ENCODE results near the gene PTPN23.

PTPN23 gene

GRCh38 chr3:47412842-47413520 lies 32.2 kb downstream of the PTPN23 start:
- ATAC-seq: no peak
- TF ChIP-seq CSRNP3 (CRISPR knock-in tag; IDR thresholded peaks at IDR 0.05): no peak
- TF ChIP-seq GLIS3 (CRISPR knock-in tag; IDR thresholded peaks at IDR 0.05): no peak
- no peak for TF ChIP-seq ZFP30 (CRISPR knock-in tag; IDR thresholded peaks at IDR 0.05)
- no peak for TF ChIP-seq CSDC2 (CRISPR knock-in tag; IDR thresholded peaks at IDR 0.05)

GRCh38 chr3:47413751-47414150 lies 32.9 kb downstream of the PTPN23 start:
- TF ChIP-seq GLIS3 (CRISPR knock-in tag; IDR thresholded peaks at IDR 0.05): no peak
- TF ChIP-seq ZFP30 (CRISPR knock-in tag; IDR thresholded peaks at IDR 0.05): no peak
- no peak for TF ChIP-seq ZFP3 (CRISPR knock-in tag; IDR thresholded peaks at IDR 0.05)
- no peak for TF ChIP-seq CSRNP3 (CRISPR knock-in tag; IDR thresholded peaks at IDR 0.05)
- no peak for TF ChIP-seq CREB5 (CRISPR knock-in tag; IDR thresholded peaks at IDR 0.05; ENCODE audit: low read depth)
- TF ChIP-seq ZNF8 (CRISPR knock-in tag; IDR thresholded peaks at IDR 0.05): no peak
- TF ChIP-seq TCF4 (CRISPR knock-in tag; IDR thresholded peaks at IDR 0.05; ENCODE audit: borderline replicate concordance): no peak
- no peak for TF ChIP-seq PPARA (CRISPR knock-in tag; IDR thresholded peaks at IDR 0.05; ENCODE audit: borderline replicate concordance)
- no peak for ATAC-seq

GRCh38 chr3:47414161-47414564 lies 33.3 kb downstream of the PTPN23 start:
- no peak for ATAC-seq
- TF ChIP-seq TOX (CRISPR knock-in tag; IDR thresholded peaks at IDR 0.05; ENCODE audit: borderline replicate concordance) (no peak), ZFP3 (CRISPR knock-in tag; IDR thresholded peaks at IDR 0.05) (no peak), ISL1 (CRISPR knock-in tag; IDR thresholded peaks at IDR 0.05) (no peak), CSRNP3 (CRISPR knock-in tag; IDR thresholded peaks at IDR 0.05) (no peak), ARNTL (CRISPR knock-in tag; IDR thresholded peaks at IDR 0.05; ENCODE audit: borderline replicate concordance, low read depth) (no peak), CSDC2 (CRISPR knock-in tag; IDR thresholded peaks at IDR 0.05) (no peak), OSR1 (CRISPR knock-in tag; IDR thresholded peaks at IDR 0.05) (no peak), TCF4 (CRISPR knock-in tag; IDR thresholded peaks at IDR 0.05; ENCODE audit: borderline replicate concordance) (no peak)

- no peak for ATAC-seq
- TF ChIP-seq POU6F1 (CRISPR knock-in tag; IDR thresholded peaks at IDR 0.05; ENCODE audit: borderline replicate concordance, low read depth) (no peak), ZFP30 (CRISPR knock-in tag; IDR thresholded peaks at IDR 0.05) (no peak), CSRNP3 (CRISPR knock-in tag; IDR thresholded peaks at IDR 0.05) (no peak), ISL1 (CRISPR knock-in tag; IDR thresholded peaks at IDR 0.05) (no peak), GLIS3 (CRISPR knock-in tag; IDR thresholded peaks at IDR 0.05) (no peak)
Measured at GRCh38 chr3:47414666-47415587, 34.1 kb downstream of the PTPN23 start.
